H9 (cell line): Measurements from ENCODE around the gene DCST2. TPM values are rescaled to one million over a fixed set of nuclear protein-coding genes. Genes with fewer than 3 reads are reported as not detected.
"Not testable (repeated sequence)": the region's sequence is repeated elsewhere in the genome, so short reads cannot be mapped to it uniquely, and the experiment has no call there.

ENCODE experiments used
- DNase-seq: peaks from one replicate; pipeline ENCODE4 v3.0.0-alpha.2; 2017
- H2AFZ ChIP-seq: one replicate; pipeline ENCODE4 v1.6.1; 2013; ENCODE audit warnings: mild to moderate bottlenecking, low read length, control low read depth, moderate library complexity
- H2AK5ac ChIP-seq: 2 replicates; pipeline ENCODE4 v1.6.1; 2013; ENCODE audit warnings: low read length, control low read depth, mixed read lengths; ENCODE audit not compliant: insufficient read length
- H2BK120ac ChIP-seq: one replicate; pipeline ENCODE4 v1.6.1; 2013; ENCODE audit warnings: low read depth, mild to moderate bottlenecking, low read length, control low read depth, inconsistent platforms; ENCODE audit not compliant: poor library complexity, severe bottlenecking
- H2BK12ac ChIP-seq: 2 replicates; pipeline ENCODE4 v1.6.1; 2013; ENCODE audit warnings: low read length, control low read depth, mixed read lengths, low read depth; ENCODE audit not compliant: insufficient read length
- H2BK15ac ChIP-seq: 2 replicates; pipeline ENCODE4 v1.6.1; 2013; ENCODE audit warnings: low read depth, low read length, control low read depth
- H2BK20ac ChIP-seq: one replicate; pipeline ENCODE4 v1.6.1; 2013; ENCODE audit warnings: low read depth, mild to moderate bottlenecking, low read length, control low read depth, inconsistent platforms; ENCODE audit not compliant: poor library complexity, severe bottlenecking
- H2BK5ac ChIP-seq: 2 replicates; pipeline ENCODE4 v1.6.1; 2013; ENCODE audit warnings: low read length, control low read depth, mixed read lengths; ENCODE audit not compliant: insufficient read length
- H3K14ac ChIP-seq: 2 replicates; pipeline ENCODE4 v1.6.1; 2013; ENCODE audit warnings: low read length, control low read depth; ENCODE audit not compliant: insufficient read depth
- H3K18ac ChIP-seq: 2 replicates; pipeline ENCODE4 v1.6.1; 2013; ENCODE audit warnings: low read depth, mild to moderate bottlenecking, mixed read lengths, low read length, control low read depth; ENCODE audit not compliant: insufficient read length
- H3K23ac ChIP-seq: 2 replicates; pipeline ENCODE4 v1.6.1; 2013; ENCODE audit warnings: low read length, control low read depth, mixed read lengths, low read depth; ENCODE audit not compliant: insufficient read length
- H3K23me2 ChIP-seq: 2 replicates; pipeline ENCODE4 v1.6.1; 2013; ENCODE audit warnings: low read depth, mild to moderate bottlenecking, mixed read lengths, low read length, control low read depth; ENCODE audit not compliant: insufficient read length, poor library complexity, severe bottlenecking
- H3K27ac ChIP-seq: 2 replicates; pipeline ENCODE4 v1.5.1; 2013; ENCODE audit warnings: low read length, control low read depth, mixed read lengths, low read depth; ENCODE audit not compliant: insufficient read length
- H3K27me3 ChIP-seq: 2 replicates; pipeline ENCODE4 v1.6.1; 2013; ENCODE audit warnings: low read length, control low read depth, inconsistent platforms; ENCODE audit not compliant: insufficient read depth
- H3K4ac ChIP-seq: 2 replicates; pipeline ENCODE4 v1.6.1; 2013; ENCODE audit warnings: low read depth, mild to moderate bottlenecking, control low read depth, inconsistent platforms, low read length, moderate library complexity
- H3K4me1 ChIP-seq: 2 replicates; pipeline ENCODE4 v1.6.1; 2013; ENCODE audit warnings: low read length, control low read depth, inconsistent platforms; ENCODE audit not compliant: insufficient read depth
- H3K4me2 ChIP-seq: 2 replicates; pipeline ENCODE4 v1.6.1; 2013; ENCODE audit warnings: low read length, control low read depth, mixed read lengths; ENCODE audit not compliant: insufficient read length, insufficient read depth
- H3K56ac ChIP-seq: 2 replicates; pipeline ENCODE4 v1.6.1; 2013; ENCODE audit warnings: low read depth, mild to moderate bottlenecking, mixed read lengths, low read length, control low read depth; ENCODE audit not compliant: insufficient read length
- H3K79me1 ChIP-seq: 2 replicates; pipeline ENCODE4 v1.6.1; 2013; ENCODE audit warnings: low read depth, mild to moderate bottlenecking, moderate library complexity, low read length, control low read depth, inconsistent platforms; ENCODE audit not compliant: insufficient read depth, poor library complexity, severe bottlenecking
- H3K79me2 ChIP-seq: 2 replicates; pipeline ENCODE4 v1.6.1; 2013; ENCODE audit warnings: low read length, control low read depth, inconsistent platforms; ENCODE audit not compliant: insufficient read depth
- H3K9ac ChIP-seq: 2 replicates; pipeline ENCODE4 v1.6.1; 2013; ENCODE audit warnings: low read length, control low read depth, mixed read lengths; ENCODE audit not compliant: insufficient read length; ENCODE audit errors: extremely low read depth
- H3K9me3 ChIP-seq: one replicate; pipeline ENCODE4 v1.6.1; 2013; ENCODE audit warnings: low read depth, low read length, inconsistent platforms; ENCODE audit not compliant: control insufficient read depth
- H3T11ph ChIP-seq: one replicate; pipeline ENCODE4 v1.6.1; 2013; ENCODE audit warnings: mild to moderate bottlenecking, low read length, control low read depth, inconsistent platforms
- H4K20me1 ChIP-seq: one replicate; pipeline ENCODE4 v1.6.1; 2013; ENCODE audit not compliant: control insufficient read depth, insufficient read length, insufficient read depth
- H4K5ac ChIP-seq: 2 replicates; pipeline ENCODE4 v1.6.1; 2013; ENCODE audit warnings: low read depth, mild to moderate bottlenecking, mixed read lengths, low read length, control low read depth; ENCODE audit not compliant: insufficient read length
- H4K8ac ChIP-seq: replicated peaks from 2 replicates; pipeline ENCODE4 v1.6.1; 2013; ENCODE audit warnings: low read length, control low read depth, mixed read lengths, low read depth; ENCODE audit not compliant: insufficient read length
- H4K91ac ChIP-seq: 2 replicates; pipeline ENCODE4 v1.6.1; 2013; ENCODE audit warnings: low read depth, mild to moderate bottlenecking, moderate library complexity, mixed read lengths, low read length, control low read depth; ENCODE audit not compliant: insufficient read length
- H3K27ac Mint-ChIP-seq, 3 experiments: 2 replicates in 2 of 3; 3 replicates in 1 of 3; pipeline ENCODE4 v1.8.0; 2020 to 2021; ENCODE audit warnings: mixed read lengths in 3 of 3, mild to moderate bottlenecking in 1 of 3, moderate library complexity in 1 of 3
- H3K27me3 Mint-ChIP-seq: 2 replicates; pipeline ENCODE4 v1.8.0; 2021; ENCODE audit warnings: low read depth, mild to moderate bottlenecking, moderate library complexity, mixed read lengths
- H3K36me3 Mint-ChIP-seq, 3 experiments: 2 replicates in 2 of 3; 3 replicates in 1 of 3; pipeline ENCODE4 v1.8.0; 2020 to 2021; ENCODE audit warnings: low read depth in 3 of 3, mixed read lengths in 3 of 3; ENCODE audit not compliant: insufficient read depth in 1 of 3
- H3K4me1 Mint-ChIP-seq, 2 experiments: 2 replicates each; pipeline ENCODE4 v1.8.0; 2020; ENCODE audit warnings: mixed read lengths in 2 of 2
- H3K4me3 Mint-ChIP-seq, 2 experiments: 2 replicates in 1 of 2; 3 replicates in 1 of 2; pipeline ENCODE4 v1.8.0; 2020 to 2021; ENCODE audit warnings: mild to moderate bottlenecking in 2 of 2, mixed read lengths in 2 of 2, moderate library complexity in 1 of 2
- H3K9me3 Mint-ChIP-seq, 2 experiments: 2 replicates in 1 of 2; 3 replicates in 1 of 2; pipeline ENCODE4 v1.8.0; 2020; ENCODE audit warnings: mild to moderate bottlenecking in 2 of 2, mixed read lengths in 2 of 2, moderate library complexity in 1 of 2
- WGBS: extraction: QIAGEN DNeasy Blood & Tissue Kit; methylation state at CpG from one replicate; pipeline ENCODE4 v1.1.7; 2013; ENCODE audit warnings: missing lambda C conversion rate, low lambda C conversion rate, mixed read lengths; ENCODE audit not compliant: insufficient read length; ENCODE audit errors: extremely low coverage; 5-methylcytosine and 5-hydroxymethylcytosine counted together
- total RNA-seq: library from RNA; stranded (reverse); gene quantifications from 2 replicates; pipeline ENCODE4 v1.2.1, GENCODE V29; 2021
- TF ChIP-seq, protein P1 (sequence below): fragments of 200-600 bp; sonication (generic); conservative IDR thresholded peaks from 3 replicates; pipeline ENCODE4 v1.8.0; 2021; ENCODE audit warnings: antibody characterized with exemption, mild to moderate bottlenecking

DCST2 gene
- total RNA-seq, 1 experiment from 2014 or later, result 0.35 TPM

GRCh38 chr1:154995301-154995983, 38.1 kb downstream of the DCST2 start:
- not testable (repeated sequence) for H3K4me2 ChIP-seq, H3K27ac Mint-ChIP-seq, H3K79me2 ChIP-seq, H4K5ac ChIP-seq, H4K20me1 ChIP-seq, H2AFZ ChIP-seq, H3K27me3 Mint-ChIP-seq, H3K79me1 ChIP-seq, H3K18ac ChIP-seq, H4K91ac ChIP-seq, H4K8ac ChIP-seq, H3K14ac ChIP-seq, H2BK5ac ChIP-seq, H3K9me3 ChIP-seq, H3K27me3 ChIP-seq, H3K9me3 Mint-ChIP-seq, H3K4me3 Mint-ChIP-seq, H2BK15ac ChIP-seq, H3K23me2 ChIP-seq, H2AK5ac ChIP-seq, H3K27ac ChIP-seq, H3K23ac ChIP-seq, H2BK120ac ChIP-seq, H2BK20ac ChIP-seq, H3K4me1 ChIP-seq, H3K4ac ChIP-seq, H3K56ac ChIP-seq, H3T11ph ChIP-seq, H2BK12ac ChIP-seq, H3K9ac ChIP-seq
- peaks cover 3 to 11% (median 8%) of the 10 kb centered on the region in 3 experiments; a peak in 5 of 7 replicates for H3K36me3 Mint-ChIP-seq
- peak; percentile 43 for DNase-seq
- no CpG with 5 or more reads among the region's 13 CpGs for whole genome bisulfite sequencing
- TF ChIP-seq, protein P1, sequence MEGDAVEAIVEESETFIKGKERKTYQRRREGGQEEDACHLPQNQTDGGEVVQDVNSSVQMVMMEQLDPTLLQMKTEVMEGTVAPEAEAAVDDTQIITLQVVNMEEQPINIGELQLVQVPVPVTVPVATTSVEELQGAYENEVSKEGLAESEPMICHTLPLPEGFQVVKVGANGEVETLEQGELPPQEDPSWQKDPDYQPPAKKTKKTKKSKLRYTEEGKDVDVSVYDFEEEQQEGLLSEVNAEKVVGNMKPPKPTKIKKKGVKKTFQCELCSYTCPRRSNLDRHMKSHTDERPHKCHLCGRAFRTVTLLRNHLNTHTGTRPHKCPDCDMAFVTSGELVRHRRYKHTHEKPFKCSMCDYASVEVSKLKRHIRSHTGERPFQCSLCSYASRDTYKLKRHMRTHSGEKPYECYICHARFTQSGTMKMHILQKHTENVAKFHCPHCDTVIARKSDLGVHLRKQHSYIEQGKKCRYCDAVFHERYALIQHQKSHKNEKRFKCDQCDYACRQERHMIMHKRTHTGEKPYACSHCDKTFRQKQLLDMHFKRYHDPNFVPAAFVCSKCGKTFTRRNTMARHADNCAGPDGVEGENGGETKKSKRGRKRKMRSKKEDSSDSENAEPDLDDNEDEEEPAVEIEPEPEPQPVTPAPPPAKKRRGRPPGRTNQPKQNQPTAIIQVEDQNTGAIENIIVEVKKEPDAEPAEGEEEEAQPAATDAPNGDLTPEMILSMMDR, result peak; percentile 66
- peaks cover 13 to 27% of the 10 kb centered on the region in 2 experiments for H3K4me1 Mint-ChIP-seq
